CD4-positive, alpha-beta T cell treated with Interleukin-1 beta for 1 hour (primary cell): ENCODE data around the gene TAF4.
"Not testable (repeated sequence)": the region's sequence is repeated elsewhere in the genome, so short reads cannot be mapped to it uniquely, and the experiment has no call there.

Experiments used
- DNase-seq, 2 donors: peaks; one replicate each; pipeline ENCODE4 v3.0.0-alpha.2; 2020 to 2022

Gene TAF4

DNA sequence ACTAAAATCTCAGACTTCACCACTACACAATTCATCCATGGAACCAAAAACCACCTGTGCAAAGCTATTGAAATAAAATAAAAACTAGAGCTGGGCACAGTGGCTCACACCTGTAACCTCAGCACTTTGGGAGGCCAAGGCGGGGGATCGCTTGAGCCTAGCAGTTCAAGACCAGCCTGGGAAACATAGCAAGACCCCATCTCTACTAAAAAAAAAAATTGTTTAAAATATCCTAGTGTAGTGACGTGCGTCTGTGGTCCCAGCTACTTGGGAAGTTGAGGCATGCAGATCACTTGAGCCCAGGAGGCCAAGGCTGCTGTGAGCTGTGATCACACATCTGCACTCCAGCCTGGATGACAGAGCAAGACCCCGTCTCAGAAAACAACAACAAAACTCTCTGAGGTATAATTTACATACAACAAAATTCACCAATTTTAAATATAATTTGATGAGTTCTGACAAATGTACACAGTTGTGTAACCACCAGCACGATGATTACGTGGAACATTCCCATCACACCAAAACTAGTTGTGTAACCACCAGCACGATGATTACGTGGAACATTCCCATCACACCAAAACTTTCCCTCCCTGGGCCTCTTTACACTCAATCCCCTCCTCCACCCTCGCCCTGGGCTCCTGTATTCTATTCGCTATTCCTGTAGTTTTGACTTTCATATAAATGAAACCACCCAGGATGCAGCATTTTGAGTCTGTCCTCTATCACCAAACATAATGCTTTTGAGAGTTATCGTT lies 107.5 kb downstream of the TAF4 start:
- no peak for DNase-seq

DNA sequence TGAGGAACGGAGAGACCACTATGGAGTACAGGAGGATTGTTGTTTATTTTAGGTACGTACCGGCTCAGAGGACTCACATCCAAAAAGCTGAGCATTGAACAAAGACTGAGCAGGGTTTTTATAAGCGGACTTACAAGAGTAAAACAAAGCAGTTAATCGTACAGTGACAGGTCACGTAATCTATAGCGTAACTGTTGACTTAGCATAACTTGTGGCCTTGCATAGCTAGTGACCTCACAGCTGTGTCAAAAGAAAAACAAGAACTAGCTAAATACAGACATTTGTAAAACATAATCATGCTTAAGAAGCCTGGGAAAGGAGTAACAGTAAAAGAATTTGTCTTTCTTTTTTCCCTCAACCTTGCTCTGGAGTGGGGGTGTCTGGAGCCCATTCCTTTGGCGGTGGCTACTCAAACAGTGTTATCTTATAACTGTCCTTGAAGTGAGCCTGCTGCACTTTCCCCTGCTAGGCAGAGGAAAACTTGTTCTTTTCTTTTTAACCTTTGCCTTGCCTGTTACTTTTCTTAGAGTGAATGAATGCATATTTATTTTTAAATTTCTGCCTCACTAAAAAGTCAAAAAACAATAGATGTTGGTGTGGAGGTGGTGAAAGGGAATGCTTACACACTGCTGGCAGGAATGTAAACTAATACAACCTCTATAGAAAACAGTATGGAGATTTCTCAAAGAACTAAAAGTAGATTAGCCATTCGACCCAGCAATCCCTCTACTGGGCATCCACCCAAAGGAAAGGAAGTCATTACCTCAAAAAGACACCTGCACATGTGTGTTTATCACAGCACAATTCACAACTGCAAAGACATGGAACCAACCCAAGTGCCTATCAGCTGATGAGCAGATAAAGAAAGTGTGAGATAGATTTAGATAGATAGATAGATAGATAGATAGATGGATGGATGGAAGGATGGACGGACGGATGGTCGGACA lies 109.0 kb downstream of the TAF4 start:
- DNase-seq = no peak

DNA sequence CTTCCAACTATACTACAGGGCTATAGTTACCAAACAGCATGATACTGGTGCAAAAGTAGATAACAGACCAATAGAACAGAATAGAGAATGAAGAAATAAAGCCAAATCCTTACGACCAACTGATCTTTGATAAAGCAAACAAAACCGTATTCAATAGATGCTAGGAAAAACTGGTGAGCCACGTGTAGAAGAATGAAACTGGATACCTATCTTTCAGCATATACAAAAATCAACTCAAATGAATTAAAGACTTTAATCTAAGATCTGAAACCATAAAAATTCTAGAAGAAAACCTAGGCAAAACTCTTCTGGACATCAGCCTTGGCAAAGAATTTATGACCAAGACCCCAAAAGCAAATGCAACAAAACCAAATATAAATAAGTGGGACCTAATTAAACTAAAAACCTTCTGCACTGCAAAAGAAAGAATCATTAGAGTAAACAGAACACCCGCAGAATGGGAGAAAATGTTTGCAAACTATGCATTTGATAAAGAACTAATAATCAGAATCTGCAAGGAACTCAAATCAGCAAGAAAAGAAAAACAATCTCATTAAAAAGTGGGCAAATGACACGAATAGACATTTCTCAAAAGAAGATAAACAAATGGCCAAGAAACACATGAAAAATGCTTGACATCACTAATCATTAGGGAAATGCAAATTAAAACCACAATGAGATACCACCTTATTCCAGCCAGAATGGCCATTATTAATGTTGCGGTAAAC lies 109.8 kb downstream of the TAF4 start:
- DNase-seq = no peak

DNA sequence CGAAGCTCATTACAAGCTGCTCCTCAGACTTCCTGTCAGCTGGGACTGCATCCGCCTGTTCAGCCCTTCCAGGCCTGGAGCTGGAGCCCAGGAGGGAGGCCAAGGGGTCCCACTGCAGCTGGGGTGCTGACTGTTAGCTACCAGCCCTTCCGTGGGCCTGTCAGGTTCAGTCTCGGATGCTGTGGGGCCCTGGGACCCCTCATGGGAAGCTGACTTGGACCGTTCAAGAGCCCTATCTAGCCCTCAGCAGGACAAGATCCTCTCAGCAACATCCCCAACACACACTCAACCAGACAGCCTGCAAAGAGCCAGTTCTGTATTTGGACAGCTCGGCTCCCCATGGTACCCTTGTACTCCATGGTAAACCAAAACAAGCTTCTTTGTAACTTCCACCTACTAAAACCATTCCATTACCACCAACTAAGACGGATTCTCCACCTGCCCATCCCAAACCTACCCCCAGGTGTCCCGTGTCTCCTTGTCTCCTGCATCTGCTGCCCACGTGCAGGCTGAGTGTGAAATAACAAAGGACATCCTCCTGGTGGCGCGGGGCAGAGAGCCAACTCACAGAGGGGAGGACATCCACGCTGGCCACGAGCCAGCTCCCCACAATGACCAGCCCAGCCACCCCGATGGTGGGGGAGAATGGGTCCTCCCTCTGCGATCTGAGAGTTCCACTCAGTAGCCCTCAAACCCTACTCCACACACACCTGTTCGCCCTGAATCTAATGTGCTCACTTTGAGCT lies 111.2 kb downstream of the TAF4 start:
- DNase-seq = no peak

DNA sequence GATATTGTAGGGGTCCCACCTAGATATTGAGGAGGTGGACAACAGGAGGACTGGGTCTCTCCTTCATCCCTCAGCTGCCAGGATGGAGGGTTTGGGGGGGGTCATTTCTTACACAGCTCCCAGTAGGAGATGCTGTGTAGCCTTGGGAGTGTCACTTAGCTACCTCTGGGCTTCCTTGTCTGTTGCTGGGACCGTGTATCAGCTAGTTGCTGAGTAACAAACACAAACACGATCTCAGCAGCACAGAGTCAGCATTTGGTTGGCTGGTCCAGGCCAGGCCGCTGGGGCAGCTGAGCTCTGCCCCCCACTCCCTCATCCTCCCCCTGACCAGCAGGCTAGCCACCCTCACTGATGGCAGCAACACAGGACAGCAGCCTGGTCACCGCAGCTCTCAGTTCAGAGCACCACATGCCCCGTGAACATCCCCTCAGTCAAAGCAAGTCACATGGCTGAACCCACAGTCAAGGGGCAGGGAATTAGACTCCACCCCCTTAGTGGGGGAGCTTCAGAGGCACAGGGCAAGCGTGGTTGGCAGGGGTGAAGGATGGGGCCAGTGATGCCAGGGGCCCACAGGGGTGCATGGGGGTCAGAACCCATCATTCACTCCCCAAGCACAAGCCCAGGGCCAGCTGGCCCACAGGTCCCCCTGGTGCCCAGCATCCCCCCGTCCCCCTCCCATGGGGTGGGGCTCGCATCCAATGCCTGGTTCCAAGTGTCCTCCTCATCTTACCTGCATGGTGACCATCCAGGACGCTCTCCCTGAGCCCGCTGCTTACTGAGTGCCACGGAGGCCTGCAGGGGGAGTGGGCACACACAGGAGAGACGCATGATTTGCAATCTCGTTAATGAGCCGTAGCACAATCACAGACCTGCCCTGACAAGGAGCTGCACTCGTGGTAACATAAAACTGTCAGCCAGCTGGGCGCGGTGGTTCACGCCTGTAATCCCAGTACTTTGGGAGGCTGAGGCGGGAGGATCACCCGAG lies 112.4 kb downstream of the TAF4 start:
- no peak for DNase-seq

DNA sequence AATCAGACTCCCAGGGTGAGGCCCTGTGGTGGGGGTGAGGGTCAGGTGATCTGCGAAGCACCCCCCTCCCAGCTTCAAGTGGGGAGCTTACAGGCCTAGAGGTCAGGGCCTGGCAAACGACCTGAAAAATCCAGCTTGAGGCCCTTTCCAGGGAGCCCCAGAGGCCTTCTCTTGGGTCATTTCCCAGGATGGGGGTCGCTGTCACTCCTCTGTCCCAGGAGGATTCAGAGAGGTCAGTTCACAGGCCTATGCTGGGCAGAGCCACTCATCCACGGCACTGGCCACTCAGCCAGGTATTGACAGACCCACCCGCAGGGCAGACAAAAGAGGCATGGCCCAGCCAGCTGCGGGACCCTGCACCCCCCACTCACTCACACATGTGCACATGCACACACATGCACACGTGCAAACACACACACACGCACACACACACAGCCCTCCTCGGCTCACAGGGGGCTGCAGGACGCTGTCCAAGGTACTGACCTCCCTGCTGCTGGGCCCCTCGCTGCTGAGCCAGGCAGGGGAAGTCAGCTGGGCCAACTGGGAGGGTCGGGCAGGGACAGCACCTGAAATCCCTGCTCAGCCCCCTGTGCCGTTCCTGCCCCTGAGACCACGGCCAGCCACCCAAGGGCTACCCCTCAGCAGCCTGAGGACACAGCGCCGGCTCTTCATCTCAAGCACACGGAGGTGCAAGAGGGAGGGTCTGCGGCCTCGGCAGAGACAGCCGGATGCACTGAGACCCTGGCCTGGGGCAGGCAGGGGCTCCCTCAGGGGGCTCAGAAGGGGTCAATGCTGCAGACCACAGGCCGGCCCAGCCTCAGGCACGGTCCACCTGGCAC lies 113.8 kb downstream of the TAF4 start:
- DNase-seq = no peak

DNA sequence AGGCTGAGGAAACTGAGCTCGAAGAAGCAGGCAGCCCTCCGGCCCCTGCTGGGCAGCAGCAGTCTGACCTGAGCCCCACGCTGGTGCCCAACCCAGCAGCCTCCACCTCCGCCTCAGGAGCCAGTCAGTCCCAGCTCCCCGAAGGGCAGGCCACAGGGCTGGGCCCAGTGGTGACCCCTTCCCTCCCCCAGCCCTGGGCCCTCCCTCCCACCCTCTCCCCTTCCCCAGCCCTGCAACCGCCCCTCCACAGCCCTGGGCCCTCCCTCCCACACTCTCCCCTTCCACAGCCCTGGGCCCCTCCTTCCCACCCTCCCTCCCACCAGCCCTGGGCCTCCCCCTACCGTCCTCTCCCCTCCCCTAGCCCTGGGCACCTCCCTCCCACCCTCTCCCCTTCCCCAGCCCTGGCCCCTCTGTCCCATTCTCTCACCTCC lies 115.0 kb downstream of the TAF4 start:
- DNase-seq = no peak

DNA sequence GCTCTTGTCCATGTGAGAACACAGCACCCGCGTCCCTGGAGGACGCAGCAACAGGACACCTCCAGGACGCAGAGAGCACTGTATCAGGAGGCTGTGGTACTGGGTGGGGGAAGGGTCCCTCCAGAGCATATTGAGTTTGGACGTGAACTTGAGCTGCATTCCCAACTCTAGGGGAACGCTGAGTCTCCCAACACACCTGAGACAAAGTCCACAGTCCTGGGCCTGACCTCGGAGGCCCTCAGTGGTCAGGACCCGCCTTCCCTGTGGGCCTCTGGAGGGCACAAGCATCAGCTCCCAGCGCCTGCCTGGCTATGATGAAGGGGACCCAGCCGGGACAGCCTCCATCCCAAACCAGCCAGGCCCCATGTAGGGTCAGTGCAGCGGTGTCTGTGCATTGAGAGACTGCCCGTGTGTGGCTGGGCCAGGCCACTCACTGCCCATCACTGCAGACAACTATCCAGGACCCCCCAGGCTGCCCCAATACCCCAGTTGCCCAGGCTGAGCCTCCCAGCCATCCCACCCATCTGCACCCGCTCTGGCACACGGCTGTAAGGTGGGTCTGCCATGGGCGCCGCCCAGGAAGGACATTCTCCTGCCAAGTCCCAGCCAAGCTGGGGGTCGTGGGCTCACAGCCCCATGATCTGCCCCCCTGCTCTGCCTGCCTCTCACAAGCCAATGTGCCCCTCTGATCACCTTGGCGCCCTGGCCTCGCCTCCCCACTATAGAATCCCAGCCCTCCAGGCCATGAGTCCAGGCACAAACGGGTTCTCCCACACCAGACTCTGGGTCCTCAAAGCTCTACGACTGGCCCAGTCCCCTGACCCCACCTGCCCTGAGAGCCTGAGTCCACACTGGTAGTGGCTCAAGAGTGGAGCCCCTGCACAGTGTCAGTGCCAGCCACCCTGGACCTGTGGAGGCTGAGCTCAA lies 115.7 kb downstream of the TAF4 start:
- DNase-seq = no peak

DNA sequence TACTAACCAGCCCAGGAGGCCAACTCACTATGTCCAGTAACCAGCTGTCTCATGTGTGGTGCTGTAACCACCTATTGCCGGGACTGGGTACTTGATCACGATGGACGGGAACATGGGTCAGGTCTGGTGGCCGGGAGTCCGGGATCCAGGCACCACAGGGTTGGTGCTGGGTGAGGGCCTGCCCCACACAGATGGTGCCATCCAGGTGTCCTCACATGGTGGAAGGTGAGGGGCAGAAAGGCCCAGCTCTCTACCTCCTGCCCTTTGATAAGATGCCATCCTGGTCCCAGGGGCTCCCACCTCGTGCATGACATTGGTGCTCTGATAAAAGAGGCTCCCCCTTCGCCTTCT lies 116.3 kb downstream of the TAF4 start:
- DNase-seq = no peak

DNA sequence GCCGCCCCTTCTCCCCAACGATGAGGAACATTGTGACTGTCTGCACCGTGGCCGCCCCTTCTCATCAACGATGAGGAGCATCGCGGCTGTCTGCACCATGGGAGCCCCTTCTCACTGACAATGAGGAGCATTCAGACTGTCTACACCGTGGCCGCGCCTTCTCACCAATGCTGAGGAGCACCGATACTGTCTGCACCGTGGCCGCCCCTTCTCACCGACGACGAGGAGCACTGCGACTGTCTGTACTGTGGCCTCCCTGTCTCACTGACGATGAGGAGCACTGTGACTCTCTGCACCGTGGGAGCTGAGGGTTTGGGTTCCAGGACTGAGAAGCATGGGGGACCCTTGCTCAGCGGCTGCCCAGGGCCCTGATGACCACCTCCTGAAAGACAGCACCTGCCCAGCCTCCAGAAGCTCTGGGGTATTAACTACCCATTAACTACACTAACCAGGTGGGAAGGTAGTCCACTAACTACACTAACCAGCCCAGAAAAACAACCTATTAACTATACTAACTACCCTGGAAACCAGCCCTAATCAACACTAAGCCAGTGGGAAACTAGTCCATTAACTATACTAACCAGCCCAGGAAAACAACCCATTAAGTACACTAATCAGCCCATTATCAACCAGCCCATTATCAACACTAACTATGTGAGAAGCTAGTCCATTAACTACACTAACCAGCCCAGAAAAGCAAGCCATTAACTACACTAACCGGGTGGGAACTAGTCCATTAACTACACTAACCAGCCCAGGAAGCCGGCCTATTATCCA lies 116.9 kb downstream of the TAF4 start:
- DNase-seq = no peak

DNA sequence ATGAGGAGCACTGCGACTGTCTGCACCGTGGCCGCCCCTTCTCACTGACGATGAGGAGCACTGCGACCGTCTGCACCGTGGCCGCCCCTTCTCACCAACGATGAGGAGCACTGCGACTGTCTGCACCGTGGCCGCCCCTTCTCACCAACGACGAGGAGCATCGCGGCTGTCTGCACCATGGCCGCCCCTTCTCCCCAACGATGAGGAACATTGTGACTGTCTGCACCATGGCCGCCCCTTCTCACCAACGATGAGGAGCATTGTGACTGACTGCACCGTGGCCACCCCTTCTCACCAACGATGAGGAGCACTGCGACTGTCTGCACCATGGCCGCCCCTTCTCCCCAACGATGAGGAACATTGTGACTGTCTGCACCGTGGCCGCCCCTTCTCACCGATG lies 117.6 kb downstream of the TAF4 start:
- DNase-seq = not testable (repeated sequence)

DNA sequence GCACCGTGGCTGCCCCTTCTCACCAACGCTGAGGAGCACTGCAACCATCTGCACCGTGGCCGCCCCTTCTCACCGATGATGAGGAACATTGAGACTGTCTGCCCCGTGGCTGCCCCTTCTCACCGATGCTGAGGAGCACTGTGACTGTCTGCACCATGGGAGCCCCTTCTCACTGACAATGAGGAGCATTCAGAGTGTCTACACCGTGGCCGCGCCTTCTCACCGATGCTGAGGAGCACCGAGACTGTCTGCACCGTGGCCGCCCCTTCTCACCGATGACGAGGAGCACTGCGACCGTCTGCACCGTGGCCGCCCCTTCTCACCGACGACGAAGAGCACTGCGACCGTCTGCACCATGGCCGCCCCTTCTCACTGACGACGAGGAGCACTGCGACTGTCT lies 120.2 kb downstream of the TAF4 start:
- not testable (repeated sequence) for DNase-seq

DNA sequence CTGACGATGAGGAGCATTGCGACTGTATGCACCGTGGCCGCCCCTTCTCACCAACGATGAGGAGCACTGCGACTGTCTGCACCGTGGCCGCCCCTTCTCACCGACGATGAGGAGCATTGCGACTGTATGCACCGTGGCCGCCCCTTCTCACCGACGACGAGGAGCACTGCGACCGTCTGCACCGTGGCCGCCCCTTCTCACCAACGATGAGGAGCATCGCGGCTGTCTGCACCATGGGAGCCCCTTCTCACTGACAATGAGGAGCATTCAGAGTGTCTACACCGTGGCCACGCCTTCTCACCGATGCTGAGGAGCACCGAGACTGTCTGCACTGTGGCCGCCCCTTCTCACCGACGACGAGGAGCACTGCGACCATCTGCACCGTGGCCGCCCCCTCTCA lies 120.7 kb downstream of the TAF4 start:
- not testable (repeated sequence) for DNase-seq

DNA sequence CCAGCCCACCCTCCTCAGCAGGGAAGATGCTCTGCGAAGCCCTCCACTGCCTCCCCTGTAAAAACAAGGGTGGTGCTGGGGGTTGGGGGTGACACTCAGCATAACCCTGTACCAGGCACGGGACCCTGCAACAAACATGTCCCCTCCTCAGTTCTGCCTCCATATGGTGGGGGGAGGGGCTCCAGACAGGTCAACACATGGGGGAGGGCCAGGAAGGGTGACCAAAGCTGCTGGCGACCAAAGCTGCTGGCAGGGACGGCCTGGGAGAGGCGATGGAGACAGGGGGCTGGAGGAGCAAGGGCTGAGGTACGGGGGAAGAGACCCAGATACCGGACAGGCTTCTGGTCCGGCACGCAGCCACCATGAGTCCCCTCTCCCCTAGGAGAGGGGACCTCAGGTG lies 123.2 kb downstream of the TAF4 start:
- no peak for DNase-seq

DNA sequence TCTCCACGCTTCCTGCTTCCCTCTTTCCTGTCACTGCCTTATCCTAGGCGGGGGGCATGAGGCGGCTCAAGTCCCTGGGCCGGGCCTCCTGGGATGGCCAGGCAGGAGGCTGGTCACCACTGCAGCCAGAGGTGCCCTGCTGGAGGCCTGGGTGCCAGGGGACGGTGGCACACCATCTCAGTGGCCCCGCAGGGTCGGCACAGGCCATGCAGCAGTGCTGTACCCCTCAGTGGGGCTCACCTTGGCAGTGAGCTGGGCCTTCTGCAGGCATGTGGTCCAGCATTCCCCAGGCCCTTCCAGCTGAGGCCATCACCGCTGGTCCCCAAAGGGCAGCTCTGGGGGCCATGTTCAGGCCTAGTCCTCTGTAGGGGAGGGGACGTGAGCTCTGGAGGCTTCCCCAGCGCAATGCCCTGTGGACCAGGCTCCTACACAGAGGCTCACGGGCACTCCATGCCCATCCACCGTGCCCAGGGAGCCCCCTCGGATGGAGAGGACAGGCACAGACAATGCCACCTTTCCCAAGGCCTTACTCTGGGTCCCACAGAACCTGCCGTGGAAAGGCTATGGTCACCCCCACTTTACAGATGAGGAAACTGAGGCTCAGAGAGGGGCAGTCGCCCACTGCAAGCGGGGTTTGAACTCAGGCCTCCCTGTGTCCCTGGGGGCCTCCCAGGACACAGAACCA lies 123.8 kb downstream of the TAF4 start:
- DNase-seq = no peak

DNA sequence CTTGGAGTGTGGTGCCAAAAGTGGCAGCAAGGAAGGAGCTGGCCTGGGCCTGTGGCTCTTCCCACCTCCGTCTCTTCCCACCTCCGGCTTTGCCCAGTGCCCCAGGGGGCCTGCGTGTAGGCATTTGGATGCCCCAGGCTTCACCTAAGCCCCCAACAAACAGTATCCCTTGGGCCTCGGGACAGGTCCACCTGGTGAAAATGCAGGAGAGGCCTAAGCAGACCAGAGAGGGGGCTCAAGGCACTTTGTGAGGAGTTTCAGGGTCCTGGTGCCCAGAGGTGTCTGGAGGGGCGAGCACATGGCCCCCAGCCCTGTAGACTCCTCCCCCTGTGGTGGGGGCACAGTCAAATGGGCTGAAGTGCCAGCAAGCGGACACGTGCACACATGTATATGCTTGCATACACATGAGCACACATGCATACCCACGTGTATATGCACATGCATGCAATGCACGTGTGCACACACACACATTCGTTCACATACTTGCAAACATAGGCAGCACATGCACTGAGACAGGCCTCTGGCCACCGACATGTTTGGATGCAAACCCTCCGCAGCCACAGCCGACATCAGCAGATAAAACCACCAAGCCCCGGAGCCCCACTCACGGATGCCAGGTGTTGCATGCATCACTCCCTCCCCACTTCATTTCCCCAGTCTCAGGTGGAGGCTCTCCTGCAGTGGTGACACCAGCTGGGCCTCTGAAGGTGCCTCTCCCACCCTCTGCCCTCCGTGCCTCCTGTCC lies 124.5 kb downstream of the TAF4 start:
- no peak for DNase-seq

DNA sequence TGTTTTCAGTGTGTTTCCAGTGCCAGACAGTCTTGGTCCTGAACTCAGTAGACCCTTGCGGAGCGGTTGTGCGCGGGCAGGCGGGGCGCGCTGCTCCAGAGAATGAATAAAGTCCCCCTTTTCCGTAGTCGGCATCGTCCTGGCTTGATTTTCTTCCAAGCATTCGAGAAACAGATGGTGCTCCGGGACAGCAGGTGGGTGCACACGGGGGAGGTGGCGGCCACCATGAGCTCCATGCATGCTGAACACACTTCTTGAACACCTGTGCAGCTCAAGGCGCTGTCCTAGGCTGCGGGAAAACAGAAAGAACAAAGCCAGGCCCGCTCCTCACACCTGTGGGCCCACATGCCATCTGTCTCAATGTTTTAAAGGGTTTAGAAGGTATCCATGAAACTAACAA lies 125.2 kb downstream of the TAF4 start:
- DNase-seq = no peak
